ENCODE measurements around the gene ZP4. TPM values are rescaled to one million over a fixed set of nuclear protein-coding genes. Genes with fewer than 3 reads are reported as not detected.

The ZP4 gene
- total and polyA plus RNA-seq, 2 of the 13 experiments (the other 11 are each of a cell fraction or from before 2014, with no cell fraction given) = not detected

DNA sequence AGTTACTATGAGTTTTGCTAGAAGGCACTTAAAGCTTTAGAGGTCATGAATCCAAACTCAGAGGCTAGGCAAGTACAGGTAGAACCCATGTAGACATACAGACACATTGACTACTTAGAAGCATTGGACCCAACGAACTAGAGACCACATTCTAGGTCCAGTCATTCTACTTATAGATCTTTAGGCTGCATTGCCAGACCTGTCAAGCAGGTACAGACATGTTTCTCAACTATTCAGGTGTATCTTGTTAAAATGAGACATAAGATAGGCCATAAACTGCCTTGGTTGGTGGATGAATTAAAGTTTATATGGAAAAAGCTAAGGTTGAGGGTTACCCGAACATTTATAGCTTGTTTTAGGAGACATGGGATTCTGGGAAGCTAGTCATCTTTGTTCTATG, 6.5 kb downstream of the ZP4 start:
- ChIA-PET POLR2A (no interaction called here), CTCF (ENCODE audit: low intra/inter-chr PET ratio, low total read pairs) (no interaction called here)
- Histone ChIP-seq H3K27me3 (ENCODE audit: control insufficient read depth in 1 of 2, insufficient read depth in 2 of 2, low read length in 2 of 2) (no peaks in the 10 kb centered on the region), H3K9ac (ENCODE audit: insufficient read depth, low read depth, low read length) (no peak overlapping the region), H3K36me3 (replicated peaks in 1 of 2; ENCODE audit: control insufficient read depth in 1 of 2, insufficient read depth in 2 of 2, low read length in 2 of 2) (no peaks in the 10 kb centered on the region), H3K9me3 (ENCODE audit: low read length) (peaks cover 47% of the 10 kb centered on the region), H3K4me1 (ENCODE audit: insufficient read depth, low read length) (no peaks in the 10 kb centered on the region), H3K79me2 (ENCODE audit: insufficient read depth, low read length) (no peaks in the 10 kb centered on the region), H2AFZ (ENCODE audit: low read length) (no peak overlapping the region), H3K4me2 (ENCODE audit: low read depth, low read length) (no peak overlapping the region), H3K4me3 (replicated peaks in 1 of 3; ENCODE audit: insufficient read depth in 1 of 3, low read depth in 2 of 3, low read length in 3 of 3) (no peak overlapping the region), H3K27ac (ENCODE audit: extremely low read length, insufficient read depth, low read length) (no peak overlapping the region), H4K20me1 (ENCODE audit: insufficient read depth, low read length) (no peaks in the 10 kb centered on the region)
- intact Hi-C loops (cut with micrococcal nuclease; ENCODE audit: unreplicated experiment) (no loop called here), in situ Hi-C loops (cut with HindIII; ENCODE audit: extremely low pct_ligation_motif_present, low pct_unique_long_range_greater_than_20kb) (no loop called here)
- DNase-seq (ENCODE audit: low spot score) (no peak), FAIRE-seq (no peak), ATAC-seq (no peak)
- no TSS peak for BruUV-seq (replicated peaks)
- TF ChIP-seq GLI4 (CRISPR knock-in tag; IDR thresholded peaks at IDR 0.05; ENCODE audit: borderline replicate concordance) = no peak
- TF ChIP-seq SNAI1 (CRISPR knock-in tag; IDR thresholded peaks at IDR 0.05; ENCODE audit: borderline replicate concordance) = no peak
- no peak for TF ChIP-seq ZNF354B (CRISPR knock-in tag; IDR thresholded peaks at IDR 0.05)
- TF ChIP-seq, protein P1, sequence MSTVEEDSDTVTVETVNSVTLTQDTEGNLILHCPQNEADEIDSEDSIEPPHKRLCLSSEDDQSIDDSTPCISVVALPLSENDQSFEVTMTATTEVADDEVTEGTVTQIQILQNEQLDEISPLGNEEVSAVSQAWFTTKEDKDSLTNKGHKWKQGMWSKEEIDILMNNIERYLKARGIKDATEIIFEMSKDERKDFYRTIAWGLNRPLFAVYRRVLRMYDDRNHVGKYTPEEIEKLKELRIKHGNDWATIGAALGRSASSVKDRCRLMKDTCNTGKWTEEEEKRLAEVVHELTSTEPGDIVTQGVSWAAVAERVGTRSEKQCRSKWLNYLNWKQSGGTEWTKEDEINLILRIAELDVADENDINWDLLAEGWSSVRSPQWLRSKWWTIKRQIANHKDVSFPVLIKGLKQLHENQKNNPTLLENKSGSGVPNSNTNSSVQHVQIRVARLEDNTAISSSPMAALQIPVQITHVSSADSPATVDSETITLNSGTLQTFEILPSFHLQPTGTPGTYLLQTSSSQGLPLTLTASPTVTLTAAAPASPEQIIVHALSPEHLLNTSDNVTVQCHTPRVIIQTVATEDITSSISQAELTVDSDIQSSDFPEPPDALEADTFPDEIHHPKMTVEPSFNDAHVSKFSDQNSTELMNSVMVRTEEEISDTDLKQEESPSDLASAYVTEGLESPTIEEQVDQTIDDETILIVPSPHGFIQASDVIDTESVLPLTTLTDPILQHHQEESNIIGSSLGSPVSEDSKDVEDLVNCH (CRISPR knock-in tag; IDR thresholded peaks at IDR 0.05) = no peak
- TF ChIP-seq PHF5A (CRISPR knock-in tag; IDR thresholded peaks at IDR 0.05; ENCODE audit: low read depth, unreplicated experiment) = no peak
- no peak for TF ChIP-seq MXI1 (IDR thresholded peaks at IDR 0.05; ENCODE audit: borderline replicate concordance, low read depth, low read length)
- no peak for TF ChIP-seq ARID2 (CRISPR knock-in tag; IDR thresholded peaks at IDR 0.05; ENCODE audit: borderline replicate concordance)
- no peak for TF ChIP-seq ZNF782 (CRISPR knock-in tag; IDR thresholded peaks at IDR 0.05; ENCODE audit: borderline replicate concordance)
- TF ChIP-seq KDM3A (CRISPR knock-in tag; IDR thresholded peaks at IDR 0.05; ENCODE audit: low read depth) = no peak
- TF ChIP-seq TBL1XR1 (IDR thresholded peaks at IDR 0.05; ENCODE audit: borderline replicate concordance, low read length, partially characterized antibody) = no peak
- TF ChIP-seq ZNF513 (CRISPR knock-in tag; conservative IDR thresholded peaks at IDR 0.05) = no peak
- no peak for TF ChIP-seq RBAK (CRISPR knock-in tag; IDR thresholded peaks at IDR 0.05)
- no peak for TF ChIP-seq IKZF5 (CRISPR knock-in tag; IDR thresholded peaks at IDR 0.05)
- no peak for TF ChIP-seq ZFP36 (IDR thresholded peaks at IDR 0.05; ENCODE audit: borderline replicate concordance, low read depth, low read length, partially characterized antibody)
- whole genome bisulfite sequencing (ENCODE audit: low lambda C conversion rate) = 0% methylated on average over 2 of the region's 2 CpGs

Measured in HepG2 (cell line).